ENCODE measurements around the gene CA11. TPM values are rescaled to one million over a fixed set of nuclear protein-coding genes. Genes with fewer than 3 reads are reported as not detected.
"Not testable (repeated sequence)": the region's sequence is repeated elsewhere in the genome, so short reads cannot be mapped to it uniquely, and the experiment has no call there.

The CA11 gene
- total RNA-seq: 11.6 TPM
- polyA plus RNA-seq (ENCODE audit: insufficient read depth, low read depth, low replicate concordance): 42.3 TPM
- long read RNA-seq, donor 1, partial matches to known transcripts: 0 of 7 reads
- long read RNA-seq, donor 1, other reads (novel, unspliced or antisense): 0 of 7 reads
- long read RNA-seq, donor 2, partial matches to known transcripts: 0 of 3 reads
- long read RNA-seq, donor 2, other reads (novel, unspliced or antisense): 0 of 3 reads
- long read RNA-seq, donor 3, partial matches to known transcripts: 0 of 8 reads
- long read RNA-seq, donor 3, other reads (novel, unspliced or antisense): 0 of 8 reads
- long read RNA-seq, donor 4, transcript CA11-201 (9 exons, 1,844 nt): major isoform, 6 of 8 reads
- long read RNA-seq, donor 4, partial matches to known transcripts: 0 of 8 reads
- long read RNA-seq, donor 4, other reads (novel, unspliced or antisense): 0 of 8 reads
- long read RNA-seq, donor 5, partial matches to known transcripts: 0 of 1 reads
- long read RNA-seq, donor 5, other reads (novel, unspliced or antisense): 0 of 1 reads
- long read RNA-seq, donor 6, transcript CA11-202 (2 exons, 275 nt): major isoform, 5 of 7 reads
- long read RNA-seq, donor 6, partial matches to known transcripts: 0 of 7 reads
- long read RNA-seq, donor 6, other reads (novel, unspliced or antisense): 0 of 7 reads
- long read RNA-seq, donor 7, transcript CA11-201 (9 exons, 1,844 nt): major isoform, 15 of 20 reads
- long read RNA-seq, donor 7, partial matches to known transcripts: 0 of 20 reads
- long read RNA-seq, donor 7, other reads (novel, unspliced or antisense): 4 of 20 reads
- long read RNA-seq, donor 8, partial matches to known transcripts: 0 of 6 reads
- long read RNA-seq, donor 8, other reads (novel, unspliced or antisense): 0 of 6 reads
- long read RNA-seq, donor 9, transcript CA11-201 (9 exons, 1,844 nt): major isoform, 5 of 8 reads
- long read RNA-seq, donor 9, partial matches to known transcripts: 0 of 8 reads
- long read RNA-seq, donor 9, other reads (novel, unspliced or antisense): 0 of 8 reads
- long read RNA-seq, donor 10, transcript CA11-201 (9 exons, 1,844 nt): major isoform, 5 of 7 reads
- long read RNA-seq, donor 10, partial matches to known transcripts: 0 of 7 reads
- long read RNA-seq, donor 10, other reads (novel, unspliced or antisense): 0 of 7 reads

- no peaks in the 10 kb centered on the region for H3K27me3 ChIP-seq (ENCODE audit: control insufficient read depth, insufficient read depth, low read length)
- intact Hi-C loops (cut with DNase I): no loop called here
- peaks cover 0 to 7% (median 0%) of the 10 kb centered on the region in 3 donors for H3K4me1 ChIP-seq (ENCODE audit: control insufficient read depth in 2 of 3, insufficient read depth in 2 of 3, low read depth in 1 of 3, low read length in 3 of 3)
- H3K27ac ChIP-seq (ENCODE audit: low read depth in 2 of 2, low read length in 2 of 2): peak within 1 kb of the TSS; percentile 87 to 95
- H3K4me3 ChIP-seq (ENCODE audit: low read length in 3 of 3): peak within 1 kb of the TSS; percentile 52 to 70 (median 61)
- peak within 1 kb of the TSS; percentile 15 to 82 (median 23) for H3K9ac ChIP-seq (ENCODE audit: low read length in 3 of 3)
- H3K9me3 ChIP-seq (ENCODE audit: control insufficient read depth in 2 of 3, insufficient read depth in 1 of 3, low read length in 3 of 3): no peaks in the 10 kb centered on the region
- FAIRE-seq (no peak), DNase-seq (peak; percentile 95 to 97 (median 96))
- peak; percentile 88 for TF ChIP-seq CTCF (IDR thresholded peaks at IDR 0.05; ENCODE audit: borderline replicate concordance, extremely low read depth, insufficient read depth)
- H3K36me3 ChIP-seq (ENCODE audit: control insufficient read depth in 2 of 3, insufficient read depth in 3 of 3, low read length in 3 of 3): no peaks in the 10 kb centered on the region
These were observed at the start of gene CA11 for GRCh38 chr19:48646001-48646721. TSS of gene CA11 (minus strand) at chr19:48646187. CDS start at chr19:48645632, 555 bp downstream.

GRCh38 chr19:48693629-48694028 is 47.6 kb upstream of the CA11 start:
- H3K9ac ChIP-seq (ENCODE audit: low read length in 3 of 3); intact Hi-C loops (cut with DNase I); FAIRE-seq; H3K27ac ChIP-seq (ENCODE audit: low read depth in 2 of 2, low read length in 2 of 2); H3K4me1 ChIP-seq (ENCODE audit: control insufficient read depth in 2 of 3, insufficient read depth in 2 of 3, low read depth in 1 of 3, low read length in 3 of 3); H3K27me3 ChIP-seq (ENCODE audit: control insufficient read depth, insufficient read depth, low read length); DNase-seq; H3K9me3 ChIP-seq (ENCODE audit: control insufficient read depth in 2 of 3, insufficient read depth in 1 of 3, low read length in 3 of 3); H3K36me3 ChIP-seq (ENCODE audit: control insufficient read depth in 2 of 3, insufficient read depth in 3 of 3, low read length in 3 of 3); H3K4me3 ChIP-seq (ENCODE audit: low read length in 3 of 3): not testable (repeated sequence)

GRCh38 chr19:48689449-48689848 is 43.5 kb upstream of the CA11 start:
- H3K36me3 ChIP-seq (ENCODE audit: control insufficient read depth in 2 of 3, insufficient read depth in 3 of 3, low read length in 3 of 3): no peaks in the 10 kb centered on the region
- H3K9ac ChIP-seq (ENCODE audit: low read length in 3 of 3): no peak overlapping the region
- intact Hi-C loops (cut with DNase I): no loop called here
- no peak for FAIRE-seq
- H3K27me3 ChIP-seq (ENCODE audit: control insufficient read depth, insufficient read depth, low read length): no peaks in the 10 kb centered on the region
- H3K4me1 ChIP-seq (ENCODE audit: control insufficient read depth in 2 of 3, insufficient read depth in 2 of 3, low read depth in 1 of 3, low read length in 3 of 3): no peaks in the 10 kb centered on the region
- no peak for TF ChIP-seq CTCF (IDR thresholded peaks at IDR 0.05; ENCODE audit: borderline replicate concordance, extremely low read depth, insufficient read depth)
- no peak overlapping the region for H3K27ac ChIP-seq (ENCODE audit: low read depth in 2 of 2, low read length in 2 of 2)
- DNase-seq: peak in 1 of 5 donors; percentile 53
- H3K9me3 ChIP-seq (ENCODE audit: control insufficient read depth in 2 of 3, insufficient read depth in 1 of 3, low read length in 3 of 3): no peaks in the 10 kb centered on the region
- H3K4me3 ChIP-seq (ENCODE audit: low read length in 3 of 3): no peak overlapping the region
